ENCODE results near the gene SLC6A8.

The SLC6A8 gene

GRCh38 chrX:153687121-153688039 lies at the start of gene SLC6A8:
SLC6A8 (plus strand) TSS chrX:153687926; CDS start chrX:153688575, 649 bp downstream.
- peak in 1 of 2 donors; percentile 25 for DNase-seq

GRCh38 chrX:153638041-153638371 lies 49.7 kb upstream of the SLC6A8 start:
- DNase-seq, result no peak

GRCh38 chrX:153638436-153639176 lies 49.1 kb upstream of the SLC6A8 start:
- DNase-seq, result no peak

- DNase-seq, result no peak
These were observed 48.3 kb upstream of the SLC6A8 start for GRCh38 chrX:153639177-153640044.

GRCh38 chrX:153640045-153640686 lies 47.6 kb upstream of the SLC6A8 start:
- DNase-seq, result no peak

- no peak for DNase-seq
These were observed 46.8 kb upstream of the SLC6A8 start for GRCh38 chrX:153640736-153641575.

GRCh38 chrX:153641627-153642026 lies 46.1 kb upstream of the SLC6A8 start:
- no peak for DNase-seq

- no peak for DNase-seq
These were observed 45.6 kb upstream of the SLC6A8 start for GRCh38 chrX:153642051-153642654.

- no peak for DNase-seq
These were observed 44.9 kb upstream of the SLC6A8 start for GRCh38 chrX:153642655-153643430.

- no peak for DNase-seq
These were observed 44.0 kb upstream of the SLC6A8 start for GRCh38 chrX:153643431-153644351.

GRCh38 chrX:153644356-153645125 lies 43.2 kb upstream of the SLC6A8 start:
- DNase-seq, result no peak

- no peak for DNase-seq
These were observed 42.6 kb upstream of the SLC6A8 start for GRCh38 chrX:153645151-153645550.

GRCh38 chrX:153645921-153646488 lies 41.7 kb upstream of the SLC6A8 start:
- DNase-seq, result no peak

- DNase-seq, result no peak
These were observed 40.9 kb upstream of the SLC6A8 start, which contains the start of gene DUSP9 for GRCh38 chrX:153646620-153647373. DUSP9 (plus strand) TSS chrX:153647203; CDS start chrX:153647954, 751 bp downstream.

GRCh38 chrX:153647461-153648357 lies 40.0 kb upstream of the SLC6A8 start:
- DNase-seq, result no peak
